Measurements from ENCODE around the gene HMGN4. TPM values are rescaled to one million over a fixed set of nuclear protein-coding genes. Genes with fewer than 3 reads are reported as not detected.
A peak's percentile ranks its signal among the peaks of the same experiment; 100 is the strongest.

HMGN4 gene
- total and polyA plus RNA-seq, 9 of the 15 experiments (the other 6 are each of a cell fraction or from before 2014, with no cell fraction given): 35.4 to 134 (median 94.1) TPM

DNA sequence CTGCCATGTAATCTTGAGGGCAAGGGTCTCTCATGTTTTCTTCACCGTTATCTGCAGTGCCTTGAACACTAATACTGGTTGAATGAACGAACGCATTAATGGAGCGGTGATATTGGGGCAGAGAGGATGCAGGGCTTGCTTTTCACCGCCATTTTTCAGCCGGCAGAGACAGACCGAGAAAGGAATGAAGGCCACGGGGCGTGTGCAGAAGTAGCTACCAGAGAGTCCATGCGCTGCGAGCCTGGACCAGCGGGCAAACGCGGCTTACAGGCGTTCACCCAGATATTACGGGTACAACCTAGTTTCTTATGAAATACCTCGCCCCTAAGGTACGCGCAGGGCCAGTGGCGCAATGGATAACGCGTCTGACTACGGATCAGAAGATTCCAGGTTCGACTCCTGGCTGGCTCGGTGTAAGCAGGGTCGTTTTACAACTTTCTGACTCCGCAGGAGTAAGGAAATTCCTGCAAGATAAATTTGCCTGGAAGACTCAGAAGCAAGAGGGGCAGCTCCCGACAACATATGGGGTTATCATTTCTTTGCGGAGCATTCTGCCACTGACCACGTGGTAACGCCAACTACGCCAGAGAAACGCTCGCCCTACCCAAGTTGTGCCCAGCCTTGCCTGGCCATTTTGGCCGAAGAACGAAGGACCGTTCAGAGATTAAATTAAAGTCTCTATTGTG is 863 bp upstream of the HMGN4 start (continued):
- TF ChIP-seq, protein P1, sequence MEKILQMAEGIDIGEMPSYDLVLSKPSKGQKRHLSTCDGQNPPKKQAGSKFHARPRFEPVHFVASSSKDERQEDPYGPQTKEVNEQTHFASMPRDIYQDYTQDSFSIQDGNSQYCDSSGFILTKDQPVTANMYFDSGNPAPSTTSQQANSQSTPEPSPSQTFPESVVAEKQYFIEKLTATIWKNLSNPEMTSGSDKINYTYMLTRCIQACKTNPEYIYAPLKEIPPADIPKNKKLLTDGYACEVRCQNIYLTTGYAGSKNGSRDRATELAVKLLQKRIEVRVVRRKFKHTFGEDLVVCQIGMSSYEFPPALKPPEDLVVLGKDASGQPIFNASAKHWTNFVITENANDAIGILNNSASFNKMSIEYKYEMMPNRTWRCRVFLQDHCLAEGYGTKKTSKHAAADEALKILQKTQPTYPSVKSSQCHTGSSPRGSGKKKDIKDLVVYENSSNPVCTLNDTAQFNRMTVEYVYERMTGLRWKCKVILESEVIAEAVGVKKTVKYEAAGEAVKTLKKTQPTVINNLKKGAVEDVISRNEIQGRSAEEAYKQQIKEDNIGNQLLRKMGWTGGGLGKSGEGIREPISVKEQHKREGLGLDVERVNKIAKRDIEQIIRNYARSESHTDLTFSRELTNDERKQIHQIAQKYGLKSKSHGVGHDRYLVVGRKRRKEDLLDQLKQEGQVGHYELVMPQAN (IDR thresholded peaks at IDR 0.05; ENCODE audit: borderline replicate concordance): peak; percentile 48
- TF ChIP-seq MYNN (IDR thresholded peaks at IDR 0.05): peak; percentile 63
- TF ChIP-seq MYNN (CRISPR knock-in tag; IDR thresholded peaks at IDR 0.05): no peak
- TF ChIP-seq ZNF584 (CRISPR knock-in tag; IDR thresholded peaks at IDR 0.05; ENCODE audit: low read depth): no peak; the same call in 1 of the 2 replicates
- TF ChIP-seq MEF2D (tag; conservative IDR thresholded peaks at IDR 0.05; ENCODE audit: low read depth): no peak
- no peak for TF ChIP-seq SETDB1 (IDR thresholded peaks at IDR 0.05; ENCODE audit: low read length)
- peak; percentile 57 for TF ChIP-seq SUPT5H (IDR thresholded peaks at IDR 0.05)
- 0 out of 2 replicates have a peak, but pooled peaks have one; percentile 12 for TF ChIP-seq HDGF (IDR thresholded peaks at IDR 0.05)
- TF ChIP-seq, protein P2, sequence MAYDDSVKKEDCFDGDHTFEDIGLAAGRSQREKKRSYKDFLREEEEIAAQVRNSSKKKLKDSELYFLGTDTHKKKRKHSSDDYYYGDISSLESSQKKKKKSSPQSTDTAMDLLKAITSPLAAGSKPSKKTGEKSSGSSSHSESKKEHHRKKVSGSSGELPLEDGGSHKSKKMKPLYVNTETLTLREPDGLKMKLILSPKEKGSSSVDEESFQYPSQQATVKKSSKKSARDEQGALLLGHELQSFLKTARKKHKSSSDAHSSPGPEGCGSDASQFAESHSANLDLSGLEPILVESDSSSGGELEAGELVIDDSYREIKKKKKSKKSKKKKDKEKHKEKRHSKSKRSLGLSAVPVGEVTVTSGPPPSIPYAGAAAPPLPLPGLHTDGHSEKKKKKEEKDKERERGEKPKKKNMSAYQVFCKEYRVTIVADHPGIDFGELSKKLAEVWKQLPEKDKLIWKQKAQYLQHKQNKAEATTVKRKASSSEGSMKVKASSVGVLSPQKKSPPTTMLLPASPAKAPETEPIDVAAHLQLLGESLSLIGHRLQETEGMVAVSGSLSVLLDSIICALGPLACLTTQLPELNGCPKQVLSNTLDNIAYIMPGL (CRISPR knock-in tag; IDR thresholded peaks at IDR 0.05): peak; percentile 94; the same call in 1 of the 2 replicates
- TF ChIP-seq PML (IDR thresholded peaks at IDR 0.05; ENCODE audit: low read length): no peak
- TF ChIP-seq KAT2B (IDR thresholded peaks at IDR 0.05; ENCODE audit: low read depth, low read length): no peak
- TF ChIP-seq, protein P3, sequence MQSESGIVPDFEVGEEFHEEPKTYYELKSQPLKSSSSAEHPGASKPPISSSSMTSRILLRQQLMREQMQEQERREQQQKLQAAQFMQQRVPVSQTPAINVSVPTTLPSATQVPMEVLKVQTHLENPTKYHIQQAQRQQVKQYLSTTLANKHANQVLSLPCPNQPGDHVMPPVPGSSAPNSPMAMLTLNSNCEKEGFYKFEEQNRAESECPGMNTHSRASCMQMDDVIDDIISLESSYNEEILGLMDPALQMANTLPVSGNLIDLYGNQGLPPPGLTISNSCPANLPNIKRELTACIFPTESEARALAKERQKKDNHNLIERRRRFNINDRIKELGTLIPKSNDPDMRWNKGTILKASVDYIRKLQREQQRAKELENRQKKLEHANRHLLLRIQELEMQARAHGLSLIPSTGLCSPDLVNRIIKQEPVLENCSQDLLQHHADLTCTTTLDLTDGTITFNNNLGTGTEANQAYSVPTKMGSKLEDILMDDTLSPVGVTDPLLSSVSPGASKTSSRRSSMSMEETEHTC (IDR thresholded peaks at IDR 0.05): 0 out of 2 replicates have a peak, but pooled peaks have one; percentile 16
- no peak for TF ChIP-seq NRF1 (conservative IDR thresholded peaks at IDR 0.05 in 1 of 2, IDR thresholded peaks at IDR 0.05 in 1 of 2)
- TF ChIP-seq ZSCAN29 (IDR thresholded peaks at IDR 0.05): peak; percentile 95
- no peak for TF ChIP-seq U2AF1 (optimal IDR thresholded peaks at IDR 0.05; ENCODE audit: low read depth, low read length)
- TF ChIP-seq, protein P4, sequence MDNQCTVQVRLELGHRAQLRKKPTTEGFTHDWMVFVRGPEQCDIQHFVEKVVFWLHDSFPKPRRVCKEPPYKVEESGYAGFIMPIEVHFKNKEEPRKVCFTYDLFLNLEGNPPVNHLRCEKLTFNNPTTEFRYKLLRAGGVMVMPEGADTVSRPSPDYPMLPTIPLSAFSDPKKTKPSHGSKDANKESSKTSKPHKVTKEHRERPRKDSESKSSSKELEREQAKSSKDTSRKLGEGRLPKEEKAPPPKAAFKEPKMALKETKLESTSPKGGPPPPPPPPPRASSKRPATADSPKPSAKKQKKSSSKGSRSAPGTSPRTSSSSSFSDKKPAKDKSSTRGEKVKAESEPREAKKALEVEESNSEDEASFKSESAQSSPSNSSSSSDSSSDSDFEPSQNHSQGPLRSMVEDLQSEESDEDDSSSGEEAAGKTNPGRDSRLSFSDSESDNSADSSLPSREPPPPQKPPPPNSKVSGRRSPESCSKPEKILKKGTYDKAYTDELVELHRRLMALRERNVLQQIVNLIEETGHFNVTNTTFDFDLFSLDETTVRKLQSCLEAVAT (IDR thresholded peaks at IDR 0.05): peak; percentile 28 to 29; a peak in 3 of 4 replicates
- peak; percentile 91 for TF ChIP-seq NBN (IDR thresholded peaks at IDR 0.05; ENCODE audit: low read depth)
- no peak for TF ChIP-seq SMAD2 (IDR thresholded peaks at IDR 0.05; ENCODE audit: low read depth, low read length)
- TF ChIP-seq MEIS2 (IDR thresholded peaks at IDR 0.05; ENCODE audit: partially characterized antibody): no peak
- TF ChIP-seq, protein P5, sequence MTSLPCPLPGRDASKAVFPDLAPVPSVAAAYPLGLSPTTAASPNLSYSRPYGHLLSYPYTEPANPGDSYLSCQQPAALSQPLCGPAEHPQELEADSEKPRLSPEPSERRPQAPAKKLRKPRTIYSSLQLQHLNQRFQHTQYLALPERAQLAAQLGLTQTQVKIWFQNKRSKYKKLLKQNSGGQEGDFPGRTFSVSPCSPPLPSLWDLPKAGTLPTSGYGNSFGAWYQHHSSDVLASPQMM (CRISPR knock-in tag; IDR thresholded peaks at IDR 0.05): no peak
- peak; percentile 68; the same call in 1 of the 2 replicates for TF ChIP-seq POLR2A (conservative IDR thresholded peaks at IDR 0.05)
- no peak for TF ChIP-seq SIRT6 (IDR thresholded peaks at IDR 0.05; ENCODE audit: low read depth, low read length)

Data from K562 (cell line).